GM18511 (cell line): Measurements from ENCODE around the gene ZNF121.
"Not testable (repeated sequence)": the region's sequence is repeated elsewhere in the genome, so short reads cannot be mapped to it uniquely, and the experiment has no call there.

ENCODE experiments used
- ATAC-seq: cut with Tn5 transposase; IDR thresholded peaks from one replicate; pipeline ENCODE4 v1.9.1; 2021; ENCODE audit warnings: mild to moderate bottlenecking, moderate library complexity; ENCODE audit not compliant: unreplicated experiment

ZNF121 gene

GRCh38 chr19:9584073-9584833 is at the start of gene ZNF121:
ZNF121 (minus strand) TSS chr19:9584504; CDS start chr19:9568097, 16,407 bp downstream.
- ATAC-seq, result peak; percentile 87

- ATAC-seq, result no peak
These were observed 43.6 kb upstream of the ZNF121 start for GRCh38 chr19:9627856-9628255.

GRCh38 chr19:9622531-9622930 is 38.2 kb upstream of the ZNF121 start:
- no peak for ATAC-seq

DNA sequence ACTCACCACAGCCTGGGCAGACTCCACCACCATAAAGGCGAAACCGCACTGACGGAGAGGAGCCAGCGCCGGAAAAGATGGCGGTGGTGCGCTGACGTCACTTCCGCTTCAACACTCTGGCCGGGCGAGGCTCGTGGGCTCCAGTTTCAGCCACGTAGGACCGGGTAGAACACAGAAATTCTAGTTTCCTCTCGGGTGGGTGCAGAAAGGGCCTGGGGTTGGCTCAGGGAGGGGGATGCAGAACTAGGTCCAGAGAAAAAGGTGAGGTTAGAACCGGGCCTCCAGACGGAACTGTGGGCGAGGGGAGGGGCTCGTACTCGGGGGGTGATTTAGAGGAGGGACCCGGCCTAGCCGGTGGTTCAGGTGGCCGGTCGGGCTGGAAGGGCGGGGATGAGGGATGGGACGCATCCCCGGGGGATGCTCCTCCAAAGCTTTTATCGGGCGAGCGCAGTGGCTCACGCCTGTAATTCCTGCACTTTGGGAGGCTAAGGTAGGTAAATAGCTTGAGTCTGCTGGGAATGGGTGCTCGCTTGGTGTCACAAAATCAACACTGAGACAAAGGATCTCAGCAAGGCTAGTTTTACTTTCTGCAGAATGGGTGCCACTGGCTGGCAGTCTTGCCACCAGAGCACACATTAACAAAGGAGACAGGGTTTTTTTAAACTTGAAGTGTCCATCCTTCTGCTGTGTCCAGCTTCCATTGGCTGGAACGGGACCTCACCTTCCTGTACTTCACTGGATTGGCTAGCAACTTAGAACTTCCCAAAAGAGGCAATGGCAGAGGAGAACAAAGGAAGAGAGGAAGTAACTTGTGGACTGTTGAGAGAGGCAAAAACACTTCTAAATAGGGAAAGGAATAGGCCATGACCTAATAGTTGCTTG is 37.1 kb upstream of the ZNF121 start, which contains the start of gene ZNF561:
ZNF561 (minus strand) TSS at position 77 of the 882 bp plus-strand sequence. CDS start 1,776 bp downstream, outside the sequence.
- ATAC-seq, result peak; percentile 90

GRCh38 chr19:9620842-9621155 is 36.5 kb upstream of the ZNF121 start:
- ATAC-seq, result peak; percentile 53

- ATAC-seq, result no peak
These were observed 31.5 kb upstream of the ZNF121 start for GRCh38 chr19:9615844-9616243.

DNA sequence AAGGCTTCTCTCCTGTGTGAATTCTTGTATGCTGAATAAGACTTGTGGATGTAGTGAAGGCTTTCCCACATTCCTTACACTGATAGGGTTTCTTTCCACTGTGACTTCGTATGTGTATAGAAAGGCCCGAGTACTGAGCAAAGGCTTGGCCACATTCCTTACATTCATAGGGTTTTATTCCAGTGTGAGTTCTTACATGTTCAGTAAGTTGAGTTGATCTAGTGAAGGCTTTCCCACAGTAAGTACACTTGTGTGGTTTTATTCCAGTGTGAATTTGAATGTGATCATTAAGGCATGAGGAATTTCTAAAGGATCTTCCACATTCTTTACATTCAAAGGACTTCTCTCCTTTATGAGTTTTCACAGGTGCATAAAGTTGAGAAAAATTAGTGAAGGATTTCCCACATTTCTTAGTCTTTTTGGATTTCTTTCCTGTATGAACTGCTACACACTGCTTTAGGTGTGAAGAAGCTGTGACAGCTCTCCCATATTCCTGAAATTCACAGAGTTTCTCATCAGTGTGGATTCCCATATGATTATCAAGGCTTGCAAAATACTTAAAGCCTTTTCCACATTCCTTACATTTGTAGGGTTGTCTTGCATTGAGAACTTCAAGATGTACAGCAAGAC is 26.3 kb upstream of the ZNF121 start:
- no peak for ATAC-seq

DNA sequence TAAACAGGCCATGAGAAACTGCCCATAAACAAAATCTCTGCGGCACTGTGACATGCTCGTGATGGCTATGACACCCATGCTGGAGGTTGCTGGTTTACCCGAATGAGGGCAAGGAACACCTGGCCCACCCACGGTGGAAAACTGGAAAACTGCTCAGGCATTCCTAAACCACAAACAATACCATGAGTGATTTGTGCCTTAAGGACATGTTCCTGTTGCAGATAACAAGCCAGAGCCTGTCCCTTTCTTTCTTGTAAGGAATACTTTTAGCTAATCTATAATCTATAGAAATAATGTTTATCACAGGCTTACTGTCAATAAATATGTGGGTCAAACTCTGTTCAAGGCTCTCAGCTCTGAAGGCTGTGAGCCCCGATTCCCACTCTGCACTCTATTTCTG is 24.6 kb upstream of the ZNF121 start:
- no peak for ATAC-seq

GRCh38 chr19:9597027-9597426 is 12.7 kb upstream of the ZNF121 start:
- no peak for ATAC-seq

DNA sequence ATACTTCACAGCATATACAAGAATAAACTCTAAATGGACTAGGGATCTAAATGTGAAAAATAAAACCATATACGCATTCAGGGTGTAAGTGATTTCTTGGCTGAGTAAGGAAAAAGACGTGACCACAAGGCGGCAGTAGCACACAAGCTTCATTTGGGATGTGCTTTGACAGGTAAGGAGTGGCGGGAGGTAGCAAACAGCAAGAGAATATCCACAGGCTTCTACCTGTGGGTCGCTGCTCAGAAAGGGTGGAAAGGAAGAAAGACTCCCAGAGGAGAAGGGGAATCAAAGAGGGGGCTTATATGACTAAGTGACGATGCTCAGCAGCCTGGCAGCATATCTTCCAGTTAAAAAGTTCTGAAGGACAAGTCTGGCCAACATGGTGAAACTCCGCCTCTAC is 2.5 kb upstream of the ZNF121 start:
- ATAC-seq, result no peak

DNA sequence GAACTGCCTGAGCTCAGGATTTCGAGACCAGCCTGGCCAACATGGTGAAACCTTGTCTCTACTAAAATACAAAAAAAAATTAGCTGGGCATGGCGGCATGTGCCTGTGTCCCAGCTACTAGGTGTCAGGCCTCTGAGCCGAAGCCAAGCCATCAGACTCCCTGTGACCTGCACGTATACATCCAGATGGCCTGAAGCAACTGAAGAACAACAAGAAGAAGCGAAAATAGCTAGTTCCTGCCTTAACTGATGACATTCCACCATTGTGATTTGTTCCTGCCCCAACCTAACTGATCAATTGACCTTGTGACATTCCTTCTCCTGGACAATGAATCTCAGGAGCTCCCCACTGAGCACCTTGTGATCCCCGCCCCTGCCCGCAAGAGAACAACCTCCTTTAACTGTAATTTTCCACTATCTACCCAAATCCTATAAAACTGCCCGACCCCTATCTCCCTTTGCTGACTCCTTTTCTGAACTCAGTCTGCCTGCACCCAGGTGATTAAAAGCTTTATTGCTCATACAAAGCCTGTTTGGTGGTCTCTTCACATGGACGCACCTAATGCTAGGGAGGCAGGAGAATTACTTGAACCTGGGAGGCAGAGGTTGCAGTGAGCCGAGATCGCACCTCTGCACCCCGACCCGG is 2.1 kb downstream of the ZNF121 start:
- not testable (repeated sequence) for ATAC-seq

DNA sequence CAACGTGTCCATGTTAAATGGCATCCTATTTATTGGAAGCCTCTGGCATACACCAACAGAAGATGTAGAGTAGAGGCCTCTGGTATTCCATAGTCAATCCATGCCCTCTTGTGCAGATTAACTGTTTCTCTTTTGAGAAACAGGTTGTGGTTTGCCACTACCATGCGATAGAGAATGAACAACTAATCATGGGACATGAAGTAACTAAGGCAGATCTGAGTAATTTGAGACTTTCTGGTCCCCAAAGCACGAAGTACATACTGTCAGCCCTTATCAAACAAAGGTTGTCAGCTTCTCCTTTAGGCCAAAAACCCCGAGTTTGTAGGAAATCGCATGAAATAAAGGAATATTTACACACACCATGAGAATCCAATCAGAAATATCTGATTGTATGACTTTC is 3.6 kb downstream of the ZNF121 start:
- no peak for ATAC-seq

DNA sequence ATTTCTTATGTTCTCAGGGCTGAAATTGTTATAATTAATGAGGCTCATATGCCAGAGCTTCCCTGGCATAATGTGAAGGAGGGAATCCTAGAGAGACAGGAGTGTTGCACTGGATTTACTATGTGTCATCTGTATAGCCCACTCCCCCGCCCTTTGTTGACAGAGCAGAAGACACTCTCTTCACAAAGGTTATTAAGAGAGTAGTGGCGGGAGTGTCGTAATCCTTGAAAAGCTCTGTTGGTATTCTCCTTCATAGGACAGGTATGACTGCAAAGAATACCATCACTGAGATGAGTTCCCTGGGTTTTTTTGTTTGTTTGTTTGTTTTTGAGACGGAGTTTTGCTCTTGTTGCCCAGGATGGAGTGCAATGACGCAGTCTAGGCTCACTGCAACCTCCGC is 14.0 kb downstream of the ZNF121 start:
- ATAC-seq, result no peak

GRCh38 chr19:9566729-9567128 is 17.6 kb downstream of the ZNF121 start:
- ATAC-seq, result no peak

- ATAC-seq, result no peak
These were observed 18.2 kb downstream of the ZNF121 start for GRCh38 chr19:9565900-9566705.

- ATAC-seq, result no peak
These were observed 31.6 kb downstream of the ZNF121 start for GRCh38 chr19:9552536-9553274.

DNA sequence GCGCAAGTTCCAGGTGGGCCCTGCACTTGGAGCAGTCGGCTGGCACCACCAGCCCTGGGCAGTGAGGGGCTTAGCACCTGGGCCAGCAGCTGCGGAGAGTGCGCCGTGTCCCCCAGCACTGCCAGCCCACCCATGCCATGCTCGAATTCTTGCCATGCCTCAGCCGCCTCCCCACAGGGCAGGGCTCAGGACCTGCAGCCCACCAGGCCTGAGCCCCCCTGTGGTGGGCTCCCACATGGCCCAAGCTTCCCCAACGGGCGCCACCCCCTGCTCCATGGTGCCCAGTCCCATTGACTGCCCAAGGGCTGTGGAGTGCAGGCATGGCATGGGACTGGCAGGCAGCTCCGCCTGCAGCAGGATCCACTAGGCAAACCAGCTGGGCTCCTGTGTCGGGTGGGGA is 36.4 kb downstream of the ZNF121 start:
- ATAC-seq, result no peak

DNA sequence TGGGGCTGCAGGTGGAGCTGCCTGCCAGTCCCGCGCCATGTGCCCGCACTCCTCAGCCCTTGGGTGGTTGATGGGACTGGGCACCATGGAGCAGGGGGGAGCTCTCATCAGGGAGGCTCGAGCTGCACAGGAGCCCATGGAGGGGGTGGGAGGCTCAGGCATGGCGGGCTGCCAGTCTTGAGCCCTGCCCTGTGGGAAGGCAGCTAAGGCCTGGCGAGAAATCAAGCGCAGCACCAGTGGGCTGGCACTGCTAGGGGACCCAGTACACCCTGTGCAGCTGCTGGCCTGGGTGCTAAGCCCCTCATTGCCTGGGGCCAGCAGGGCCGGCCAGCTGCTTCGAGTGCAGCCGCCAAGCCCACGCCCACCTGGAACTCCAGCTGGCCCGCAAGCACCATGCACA is 43.0 kb downstream of the ZNF121 start:
- not testable (repeated sequence) for ATAC-seq

GRCh38 chr19:9539921-9540320 is 44.4 kb downstream of the ZNF121 start:
- not testable (repeated sequence) for ATAC-seq

DNA sequence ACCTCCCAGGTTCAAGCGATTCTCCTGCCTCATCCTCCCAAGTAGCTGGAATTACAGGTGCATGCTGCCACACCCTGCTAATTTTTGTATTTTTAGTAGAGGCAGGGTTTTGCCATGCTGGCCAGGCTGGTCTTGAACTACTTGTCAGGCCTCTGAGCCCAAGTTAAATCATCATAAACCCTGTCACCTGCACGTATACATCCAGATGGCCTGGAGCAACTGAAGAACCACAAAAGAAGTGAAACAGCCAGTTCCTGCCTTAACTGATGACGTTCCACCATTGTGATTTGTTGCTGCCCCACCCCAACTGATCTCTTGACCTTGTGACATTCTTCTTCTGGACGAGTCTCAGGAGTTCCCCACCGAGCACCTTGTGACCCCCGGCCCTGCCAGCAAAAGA is 45.1 kb downstream of the ZNF121 start:
- not testable (repeated sequence) for ATAC-seq
